Cardiac fibroblast (primary cell): ENCODE results near the gene ELP4.

ENCODE experiments used
- DNase-seq, 2 donors: peaks; one replicate each; pipeline versions ENCODE4 v3.0.0 to v3.0.0-alpha.2; 2010; ENCODE audit warnings: low read depth in 2 of 2
- H3K4me3 ChIP-seq, 2 donors: replicated peaks in 1 of 2; 1 replicate in 1 of 2; 2 replicates in 1 of 2; pipeline ENCODE4 v1.5.1; 2011; ENCODE audit warnings: low read depth in 2 of 2, low read length in 2 of 2, mild to moderate bottlenecking in 2 of 2, moderate library complexity in 1 of 2
- TF ChIP-seq, protein P1 (sequence below): IDR thresholded peaks from one replicate; pipeline ENCODE4 v1.5.1; 2011; ENCODE audit warnings: low read depth, mild to moderate bottlenecking, low read length, inconsistent platforms

ELP4 gene

DNA sequence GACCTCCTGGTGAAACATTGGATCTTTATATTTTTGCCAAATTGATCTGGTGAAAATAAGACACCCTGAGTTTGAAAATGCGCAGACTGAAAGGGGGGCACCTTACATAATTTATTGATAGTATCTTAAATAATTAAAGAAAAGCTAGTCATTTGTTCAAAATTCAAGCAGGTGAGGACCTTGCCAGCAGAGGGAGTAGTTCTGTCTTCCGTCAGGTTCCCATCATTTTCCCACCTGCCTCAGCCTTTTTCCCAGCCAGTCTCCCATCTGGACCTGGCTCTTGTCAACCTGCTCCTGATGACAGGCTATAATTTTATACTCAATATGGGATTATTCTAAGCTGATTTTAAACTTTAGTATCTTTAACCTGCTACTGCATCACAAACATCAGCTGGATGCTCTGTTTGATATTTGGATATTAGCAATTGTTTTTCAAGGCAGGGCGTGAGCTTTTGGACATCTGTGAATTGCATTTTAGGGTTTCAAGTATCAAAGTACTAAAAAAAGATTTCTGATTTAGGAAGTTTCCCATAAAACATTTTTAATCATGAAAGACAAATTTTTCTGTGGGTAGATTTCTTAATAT, 132.0 kb downstream of the ELP4 start:
- TF ChIP-seq, protein P1, sequence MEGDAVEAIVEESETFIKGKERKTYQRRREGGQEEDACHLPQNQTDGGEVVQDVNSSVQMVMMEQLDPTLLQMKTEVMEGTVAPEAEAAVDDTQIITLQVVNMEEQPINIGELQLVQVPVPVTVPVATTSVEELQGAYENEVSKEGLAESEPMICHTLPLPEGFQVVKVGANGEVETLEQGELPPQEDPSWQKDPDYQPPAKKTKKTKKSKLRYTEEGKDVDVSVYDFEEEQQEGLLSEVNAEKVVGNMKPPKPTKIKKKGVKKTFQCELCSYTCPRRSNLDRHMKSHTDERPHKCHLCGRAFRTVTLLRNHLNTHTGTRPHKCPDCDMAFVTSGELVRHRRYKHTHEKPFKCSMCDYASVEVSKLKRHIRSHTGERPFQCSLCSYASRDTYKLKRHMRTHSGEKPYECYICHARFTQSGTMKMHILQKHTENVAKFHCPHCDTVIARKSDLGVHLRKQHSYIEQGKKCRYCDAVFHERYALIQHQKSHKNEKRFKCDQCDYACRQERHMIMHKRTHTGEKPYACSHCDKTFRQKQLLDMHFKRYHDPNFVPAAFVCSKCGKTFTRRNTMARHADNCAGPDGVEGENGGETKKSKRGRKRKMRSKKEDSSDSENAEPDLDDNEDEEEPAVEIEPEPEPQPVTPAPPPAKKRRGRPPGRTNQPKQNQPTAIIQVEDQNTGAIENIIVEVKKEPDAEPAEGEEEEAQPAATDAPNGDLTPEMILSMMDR: peak; percentile 65
- no peak overlapping the region for H3K4me3 ChIP-seq
- peak; percentile 51 to 61 for DNase-seq

DNA sequence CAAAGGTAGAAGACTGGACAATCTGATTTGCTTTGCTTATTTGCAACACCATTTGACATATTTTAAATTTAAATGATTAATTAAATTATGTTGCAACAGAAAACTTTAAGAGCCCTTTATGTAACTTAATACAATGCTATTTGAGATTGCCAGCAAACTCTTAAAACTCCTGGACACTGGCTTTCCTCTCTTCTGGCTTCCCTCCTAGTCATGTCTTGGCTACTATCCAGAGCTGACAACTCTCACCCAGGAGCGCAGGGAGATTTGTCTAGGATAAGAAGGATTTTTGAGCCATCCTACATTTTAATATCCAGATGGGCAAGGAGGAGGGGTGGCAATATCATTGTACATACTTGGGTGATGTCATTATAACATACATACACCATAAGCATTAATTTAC, 134.3 kb downstream of the ELP4 start:
- TF ChIP-seq, protein P1: no peak
- DNase-seq: peak; percentile 48 to 61
- no peak overlapping the region for H3K4me3 ChIP-seq

DNA sequence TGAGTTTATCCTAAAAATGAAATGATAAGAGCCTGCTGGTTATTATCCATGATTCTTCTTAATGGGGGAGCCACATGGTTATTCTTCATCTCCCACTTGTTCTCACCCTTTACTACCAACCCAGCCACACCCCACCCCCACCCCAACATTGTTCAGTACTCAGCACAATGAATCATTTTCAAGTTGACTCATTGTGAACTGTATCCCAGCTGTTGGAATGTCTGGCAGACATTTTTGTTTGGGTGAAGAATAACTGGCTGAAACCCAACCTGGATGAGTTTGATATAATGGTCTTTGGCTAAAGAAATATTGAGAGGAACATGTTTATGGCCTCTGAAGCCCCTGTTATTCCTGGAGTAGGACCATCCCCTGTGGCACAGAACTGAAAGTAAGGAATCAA, 136.2 kb downstream of the ELP4 start:
- peak; percentile 83 to 94 for DNase-seq
- no peak overlapping the region for H3K4me3 ChIP-seq
- TF ChIP-seq, protein P1: no peak

DNA sequence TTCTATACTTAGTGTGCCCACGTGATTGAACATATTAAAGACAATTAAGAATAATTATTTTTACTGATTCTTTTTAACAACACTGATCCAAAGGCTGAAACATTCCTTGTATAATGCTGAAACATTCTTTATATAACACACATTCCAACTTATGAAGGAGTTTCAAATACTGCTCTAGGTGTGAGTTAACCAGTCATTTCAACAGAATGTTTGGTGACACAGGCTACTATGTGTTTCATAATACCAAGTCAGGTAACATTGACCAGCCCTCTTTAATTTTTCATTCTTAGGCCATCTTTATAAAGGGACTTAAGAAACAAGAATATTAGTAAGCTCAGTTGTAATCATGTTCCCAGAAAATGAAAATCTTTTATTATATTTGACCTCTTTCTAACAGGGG, 136.6 kb downstream of the ELP4 start:
- peak; percentile 4 to 61 for DNase-seq
- no peak overlapping the region for H3K4me3 ChIP-seq
- TF ChIP-seq, protein P1: no peak

DNA sequence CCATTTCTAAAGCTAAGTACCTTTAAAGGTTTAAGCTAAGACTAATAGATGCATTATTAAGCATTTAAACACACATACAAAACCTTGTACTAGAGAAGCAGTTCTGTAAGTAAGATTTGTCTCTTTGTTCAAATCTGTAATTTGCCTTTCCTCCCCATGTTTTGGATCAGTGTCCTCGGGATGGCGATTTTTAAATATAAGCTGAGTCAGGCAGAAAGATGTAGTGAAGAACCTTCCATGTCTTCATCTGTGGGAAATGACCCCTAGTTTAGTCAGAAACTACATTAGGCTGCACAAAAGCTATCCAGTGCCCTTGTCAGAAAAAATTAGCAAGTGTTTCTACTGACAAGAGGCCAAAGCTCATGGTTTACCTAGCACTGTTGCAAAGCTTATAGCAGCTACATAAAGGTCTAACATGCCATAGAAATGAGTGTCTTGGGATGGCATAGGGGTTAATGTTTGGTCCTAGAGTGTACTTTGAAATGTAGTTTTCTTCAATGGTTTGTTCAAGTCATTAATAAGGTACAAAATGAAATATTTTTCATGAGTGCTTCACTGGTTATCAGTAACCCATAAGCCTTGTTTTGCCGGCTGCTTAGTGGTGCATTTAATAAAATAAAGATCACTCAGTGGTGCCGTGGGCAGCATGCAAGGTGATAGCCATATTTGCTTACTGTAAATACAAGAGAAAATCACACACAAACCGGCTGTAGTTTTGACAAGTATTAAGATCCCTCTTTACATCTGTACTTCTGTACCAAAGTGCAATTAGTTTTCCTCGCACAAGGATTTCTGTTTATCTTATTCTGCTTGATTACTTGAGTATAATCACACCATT, 139.8 kb downstream of the ELP4 start:
- H3K4me3 ChIP-seq: no peak overlapping the region
- TF ChIP-seq, protein P1: no peak
- DNase-seq: no peak

DNA sequence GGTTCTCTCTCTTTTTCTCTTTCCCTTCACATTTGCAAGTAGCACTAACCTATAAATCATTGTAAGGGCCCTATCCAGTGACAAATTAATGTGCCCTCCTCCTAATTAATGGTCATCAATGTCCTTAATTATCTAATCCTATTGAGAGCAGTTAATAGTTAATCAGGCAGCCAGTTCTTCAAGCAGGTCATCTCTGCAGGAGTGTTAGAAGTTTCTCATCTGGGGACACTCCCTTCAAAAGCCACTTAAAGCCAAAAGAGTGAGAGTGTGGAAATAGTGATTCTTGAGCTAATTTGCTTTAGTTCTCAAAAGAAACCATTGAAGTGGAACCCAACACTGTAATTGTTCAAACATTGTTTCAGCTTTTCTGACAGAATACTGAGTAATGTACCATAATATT, 141.6 kb downstream of the ELP4 start:
- TF ChIP-seq, protein P1: no peak
- DNase-seq: no peak

More for the DNA sequence above, 141.6 kb downstream of the ELP4 start:
- no peak overlapping the region for H3K4me3 ChIP-seq
